DOHH2 (cell line): ENCODE results near the gene PPFIA4.
A peak's percentile ranks its signal among the peaks of the same experiment; 100 is the strongest.

Experiments used
- H3F3A ChIP-seq: fragments of 200-600 bp; sonication (generic), shearing (Covaris generic); 2 replicates; pipeline ENCODE4 v1.6.0; 2016; ENCODE audit warnings: antibody characterized with exemption, mild to moderate bottlenecking; ENCODE audit not compliant: control insufficient read depth, insufficient read depth
- H3K27ac ChIP-seq: fragments of 200-600 bp; sonication (generic); 2 replicates; pipeline ENCODE4 v1.5.1; 2014; ENCODE audit warnings: low read depth, mild to moderate bottlenecking, low read length, moderate library complexity
- H3K27me3 ChIP-seq: fragments of 200-600 bp; sonication (generic); 2 replicates; pipeline ENCODE4 v1.6.1; 2014; ENCODE audit warnings: mild to moderate bottlenecking, low read length, mixed read lengths; ENCODE audit not compliant: control insufficient read depth
- H3K36me3 ChIP-seq: fragments of 200-600 bp; sonication (generic); 2 replicates; pipeline ENCODE4 v1.6.1; 2014; ENCODE audit warnings: mild to moderate bottlenecking, low read length, moderate library complexity, mixed read lengths; ENCODE audit not compliant: control insufficient read depth
- H3K4me1 ChIP-seq: fragments of 200-600 bp; sonication (generic); 2 replicates; pipeline ENCODE4 v1.6.1; 2014; ENCODE audit warnings: mild to moderate bottlenecking, low read length, mixed read lengths; ENCODE audit not compliant: control insufficient read depth
- H3K4me2 ChIP-seq: fragments of 200-600 bp; sonication (generic); 2 replicates; pipeline ENCODE4 v1.6.0; 2014; ENCODE audit warnings: mild to moderate bottlenecking, low read length, moderate library complexity
- H3K4me3 ChIP-seq: fragments of 200-600 bp; sonication (generic); 2 replicates; pipeline ENCODE4 v1.5.1; 2014; ENCODE audit warnings: mild to moderate bottlenecking, low read length, mixed read lengths
- H3K79me2 ChIP-seq: fragments of 200-600 bp; sonication (generic); 2 replicates; pipeline ENCODE4 v1.6.1; 2014; ENCODE audit warnings: mild to moderate bottlenecking, low read length, mixed read lengths; ENCODE audit not compliant: control insufficient read depth
- H3K9me2 ChIP-seq: fragments of 200-600 bp; sonication (generic); replicated peaks from 2 replicates; pipeline ENCODE4 v1.6.1; 2014; ENCODE audit warnings: mild to moderate bottlenecking, low read length, mixed read lengths; ENCODE audit not compliant: control insufficient read depth
- H3K9me3 ChIP-seq: fragments of 200-600 bp; sonication (generic); 2 replicates; pipeline ENCODE4 v1.6.1; 2014; ENCODE audit warnings: antibody characterized with exemption, low read length, mixed read lengths; ENCODE audit not compliant: control insufficient read depth, insufficient read depth
- H4K20me1 ChIP-seq: fragments of 200-600 bp; sonication (generic); 2 replicates; pipeline ENCODE4 v1.6.0; 2014; ENCODE audit warnings: low read depth, mild to moderate bottlenecking, antibody characterized with exemption, low read length, moderate library complexity; ENCODE audit not compliant: control insufficient read depth, insufficient read depth
- EZH2phosphoT487 ChIP-seq: fragments of 200-600 bp; sonication (generic); IDR thresholded peaks from 2 replicates; pipeline ENCODE4 v1.6.1; 2017; ENCODE audit warnings: borderline replicate concordance, mild to moderate bottlenecking, antibody characterized with exemption, low read length, moderate library complexity, mixed read lengths
- TF ChIP-seq, protein P1 (sequence below): fragments of 200-600 bp; sonication (generic); IDR thresholded peaks from one replicate; pipeline ENCODE4 v1.5.1; 2014; ENCODE audit warnings: antibody characterized with exemption, mild to moderate bottlenecking, low read depth, low read length; ENCODE audit not compliant: poor library complexity, severe bottlenecking

The PPFIA4 gene

DNA sequence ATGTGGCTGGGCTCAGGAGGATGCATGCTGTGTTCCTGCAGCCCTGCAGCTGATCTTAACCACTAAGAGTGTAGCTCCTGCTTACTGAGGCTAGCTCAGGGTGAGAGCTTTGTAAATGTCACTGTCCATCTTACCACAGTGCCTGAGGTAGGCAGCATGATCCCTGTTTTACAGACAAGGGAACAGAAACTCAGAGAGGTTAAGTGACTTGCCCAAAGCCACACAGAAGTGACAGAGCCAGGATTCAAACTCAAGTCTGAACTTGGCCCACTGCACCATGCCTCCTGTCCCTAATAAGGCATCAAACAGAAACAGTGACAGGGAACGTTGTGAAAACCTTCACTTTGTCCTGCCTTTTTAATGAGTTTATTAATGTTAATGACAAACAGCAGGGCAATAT, 27.9 kb downstream of the PPFIA4 start:
- Histone ChIP-seq H3F3A (no peaks in the 10 kb centered on the region), H3K79me2 (no peaks in the 10 kb centered on the region), H3K9me3 (no peaks in the 10 kb centered on the region), H3K36me3 (no peaks in the 10 kb centered on the region), H3K27ac (no peak overlapping the region), H4K20me1 (no peaks in the 10 kb centered on the region), H3K4me2 (no peak overlapping the region), H3K27me3 (no peaks in the 10 kb centered on the region; the same call in 1 of the 2 replicates), H3K4me3 (no peak overlapping the region), H3K4me1 (no peaks in the 10 kb centered on the region), H3K9me2 (no peaks in the 10 kb centered on the region)
- TF ChIP-seq, protein P1, sequence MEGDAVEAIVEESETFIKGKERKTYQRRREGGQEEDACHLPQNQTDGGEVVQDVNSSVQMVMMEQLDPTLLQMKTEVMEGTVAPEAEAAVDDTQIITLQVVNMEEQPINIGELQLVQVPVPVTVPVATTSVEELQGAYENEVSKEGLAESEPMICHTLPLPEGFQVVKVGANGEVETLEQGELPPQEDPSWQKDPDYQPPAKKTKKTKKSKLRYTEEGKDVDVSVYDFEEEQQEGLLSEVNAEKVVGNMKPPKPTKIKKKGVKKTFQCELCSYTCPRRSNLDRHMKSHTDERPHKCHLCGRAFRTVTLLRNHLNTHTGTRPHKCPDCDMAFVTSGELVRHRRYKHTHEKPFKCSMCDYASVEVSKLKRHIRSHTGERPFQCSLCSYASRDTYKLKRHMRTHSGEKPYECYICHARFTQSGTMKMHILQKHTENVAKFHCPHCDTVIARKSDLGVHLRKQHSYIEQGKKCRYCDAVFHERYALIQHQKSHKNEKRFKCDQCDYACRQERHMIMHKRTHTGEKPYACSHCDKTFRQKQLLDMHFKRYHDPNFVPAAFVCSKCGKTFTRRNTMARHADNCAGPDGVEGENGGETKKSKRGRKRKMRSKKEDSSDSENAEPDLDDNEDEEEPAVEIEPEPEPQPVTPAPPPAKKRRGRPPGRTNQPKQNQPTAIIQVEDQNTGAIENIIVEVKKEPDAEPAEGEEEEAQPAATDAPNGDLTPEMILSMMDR, result no peak
- no peak for TF ChIP-seq EZH2phosphoT487

DNA sequence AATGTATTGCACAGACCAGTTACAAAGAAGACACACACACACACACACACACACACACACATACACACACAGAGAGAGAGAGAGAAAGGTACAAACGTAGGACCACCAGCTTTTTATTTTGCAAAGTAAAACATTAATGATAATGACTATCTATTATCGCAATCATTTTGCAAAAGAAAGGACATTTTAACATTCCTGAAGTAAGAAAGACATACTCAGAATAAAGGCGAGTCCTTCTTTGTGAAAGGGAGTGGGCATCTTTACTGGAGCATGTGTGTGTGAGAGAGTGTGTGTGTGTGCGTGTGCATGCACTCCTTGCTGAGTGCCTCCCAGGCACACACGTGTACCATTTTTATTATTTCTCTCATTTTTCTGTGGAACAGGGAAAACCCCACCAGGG, 28.4 kb downstream of the PPFIA4 start:
- H3K4me1 ChIP-seq, result no peaks in the 10 kb centered on the region
- H3K36me3 ChIP-seq, result no peaks in the 10 kb centered on the region
- TF ChIP-seq EZH2phosphoT487, result no peak
- TF ChIP-seq, protein P1, result no peak
- no peaks in the 10 kb centered on the region for H3K9me3 ChIP-seq
- no peaks in the 10 kb centered on the region for H3F3A ChIP-seq
- H4K20me1 ChIP-seq, result no peaks in the 10 kb centered on the region
- H3K27me3 ChIP-seq, result no peaks in the 10 kb centered on the region; the same call in 1 of the 2 replicates
- H3K4me2 ChIP-seq, result no peak overlapping the region
- H3K9me2 ChIP-seq, result no peaks in the 10 kb centered on the region
- no peak overlapping the region for H3K27ac ChIP-seq
- H3K4me3 ChIP-seq, result no peak overlapping the region
- no peaks in the 10 kb centered on the region for H3K79me2 ChIP-seq

DNA sequence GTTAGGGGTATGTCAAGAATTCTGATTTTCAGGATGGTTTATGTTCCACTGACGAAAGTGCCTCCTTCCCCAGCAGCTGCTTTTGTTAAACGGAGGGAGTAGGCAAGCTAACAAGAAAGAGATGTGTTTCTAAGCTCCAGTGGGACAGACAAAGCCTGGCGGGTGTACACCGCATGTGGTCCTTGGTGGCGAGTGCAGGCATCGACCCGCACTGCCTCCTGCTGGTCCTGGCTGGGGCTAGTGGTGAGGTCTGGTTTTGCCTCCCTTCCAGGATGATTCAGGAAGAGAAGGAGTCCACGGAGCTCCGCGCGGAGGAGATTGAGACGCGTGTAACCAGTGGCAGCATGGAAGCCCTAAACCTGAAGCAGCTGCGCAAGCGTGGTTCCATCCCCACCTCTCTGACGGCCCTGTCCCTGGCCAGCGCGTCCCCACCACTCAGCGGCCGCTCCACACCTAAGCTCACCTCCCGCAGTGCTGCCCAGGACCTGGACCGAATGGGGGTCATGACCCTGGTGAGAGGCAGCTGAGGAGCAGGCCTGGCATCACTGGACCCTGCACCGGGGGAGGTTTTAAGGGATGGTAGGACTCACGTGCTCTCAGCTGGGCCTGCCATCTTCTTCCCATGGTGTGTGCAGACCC, 29.0 kb downstream of the PPFIA4 start:
- H3F3A ChIP-seq, result no peaks in the 10 kb centered on the region
- H3K36me3 ChIP-seq, result no peaks in the 10 kb centered on the region
- no peaks in the 10 kb centered on the region for H3K4me1 ChIP-seq
- H3K4me2 ChIP-seq, result no peak overlapping the region
- no peaks in the 10 kb centered on the region for H3K79me2 ChIP-seq
- TF ChIP-seq, protein P1, result peak; percentile 9
- TF ChIP-seq EZH2phosphoT487, result no peak
- no peaks in the 10 kb centered on the region for H4K20me1 ChIP-seq
- H3K27ac ChIP-seq, result no peak overlapping the region
- H3K9me2 ChIP-seq, result no peaks in the 10 kb centered on the region
- no peaks in the 10 kb centered on the region; the same call in 1 of the 2 replicates for H3K27me3 ChIP-seq
- H3K9me3 ChIP-seq, result no peaks in the 10 kb centered on the region
- H3K4me3 ChIP-seq, result no peak overlapping the region
